Activated CD4-positive, alpha-beta T cell treated with anti-CD3 and anti-CD28 coated beads, Interleukin-2, Interleukin-6, amounts not matched to agents 100 ng/mL and 50 ng/mL, durations not matched to agents 16 hours and 8 hours (primary cell): Measurements from ENCODE around the gene MBLAC1.
"Not testable (repeated sequence)": the region's sequence is repeated elsewhere in the genome, so short reads cannot be mapped to it uniquely, and the experiment has no call there.

Experiments used
- DNase-seq: peaks from one replicate; pipeline ENCODE4 v3.0.0-alpha.2; 2020

Gene MBLAC1

GRCh38 chr7:100126239-100126930, 382 bp upstream of the MBLAC1 start:
- DNase-seq: peak; percentile 26

GRCh38 chr7:100127866-100128636, 1.3 kb downstream of the MBLAC1 start:
- DNase-seq: peak; percentile 33

- DNase-seq: no peak
Observed at GRCh38 chr7:100128637-100128963, 1.8 kb downstream of the MBLAC1 start.

DNA sequence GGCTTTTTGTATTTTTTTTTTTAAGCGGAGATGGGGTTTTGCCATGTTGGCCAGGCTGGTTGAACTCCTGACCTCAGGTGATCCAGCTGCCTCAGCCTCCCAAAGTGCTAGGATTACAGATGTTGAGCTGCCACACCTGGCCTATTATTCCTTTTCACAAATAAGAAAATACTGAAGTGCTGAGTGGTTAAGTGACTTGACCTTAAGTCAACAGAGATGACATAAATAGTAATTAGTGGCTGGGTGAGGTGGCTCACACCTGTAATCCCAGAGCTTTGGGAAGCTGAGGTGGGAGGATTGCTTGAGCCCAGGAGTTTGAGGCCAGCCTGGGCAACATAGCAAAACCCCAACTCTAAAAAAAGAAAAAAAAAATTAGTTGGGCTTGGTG, 3.4 kb downstream of the MBLAC1 start:
- DNase-seq: not testable (repeated sequence)

- peak; percentile 87 for DNase-seq
Observed at GRCh38 chr7:100130608-100131453, 4.1 kb downstream of the MBLAC1 start.

- no peak for DNase-seq
Observed at GRCh38 chr7:100132126-100132525, 5.4 kb downstream of the MBLAC1 start.

GRCh38 chr7:100132697-100133151, 6.0 kb downstream of the MBLAC1 start:
- peak; percentile 78 for DNase-seq

GRCh38 chr7:100137851-100138760, 11.3 kb downstream of the MBLAC1 start:
- no peak for DNase-seq

DNA sequence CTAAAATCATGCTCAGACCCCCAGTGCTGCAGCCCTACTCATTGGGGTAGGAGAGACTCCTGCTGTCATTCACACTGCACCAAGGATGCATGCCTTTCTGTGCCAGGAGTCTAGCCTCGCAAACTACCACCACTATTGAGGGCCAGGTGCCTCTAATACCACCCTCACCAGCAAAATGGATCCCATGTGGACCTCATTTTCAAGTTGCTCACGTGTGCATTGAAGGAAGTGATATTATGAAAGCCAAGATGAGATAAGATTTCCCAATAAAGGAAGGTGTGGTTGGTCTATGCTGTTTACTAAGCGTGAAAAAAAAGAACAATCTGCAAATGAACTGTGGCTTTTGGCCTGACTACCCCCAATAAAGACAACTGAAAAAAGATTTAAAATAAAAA, 14.8 kb downstream of the MBLAC1 start:
- no peak for DNase-seq

DNA sequence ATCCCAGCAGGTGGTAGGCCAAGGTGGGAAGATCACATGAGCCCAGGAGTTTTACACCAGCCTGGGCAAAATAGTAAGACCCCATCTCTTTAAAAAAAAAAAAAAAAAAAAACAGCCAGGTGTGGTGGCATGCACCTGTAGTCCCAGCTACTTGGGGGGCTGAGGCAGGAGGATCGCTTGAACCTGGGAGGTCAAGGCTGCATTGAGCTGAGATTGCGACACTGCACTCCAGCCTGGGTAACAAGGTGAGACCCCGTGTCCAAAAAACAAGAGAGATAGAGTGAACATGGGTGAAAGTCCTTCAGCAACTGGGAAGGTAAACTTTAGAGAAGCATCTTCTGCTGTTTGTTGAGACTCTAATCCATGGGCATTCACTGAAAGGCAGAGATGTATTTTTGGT, 15.7 kb downstream of the MBLAC1 start:
- DNase-seq: no peak

DNA sequence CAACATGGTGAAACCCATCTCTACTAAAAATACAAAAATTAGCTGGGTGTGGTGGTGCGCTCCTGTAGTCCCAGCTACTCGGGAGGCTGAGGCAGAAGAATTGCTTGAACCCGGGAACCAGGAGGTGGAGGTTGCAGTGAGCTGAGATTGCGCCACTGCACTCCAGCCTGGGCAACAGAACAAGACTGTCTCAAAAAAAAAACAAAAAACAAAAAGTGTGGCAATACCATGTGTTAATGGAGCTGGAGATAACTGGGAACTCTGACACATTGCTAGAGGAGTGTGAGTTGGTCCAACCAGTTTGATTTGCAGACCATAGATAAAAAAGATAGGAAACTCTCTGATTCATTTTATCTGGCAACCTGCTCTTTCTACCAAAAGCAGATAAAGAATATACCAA, 19.6 kb downstream of the MBLAC1 start:
- DNase-seq: not testable (repeated sequence)

DNA sequence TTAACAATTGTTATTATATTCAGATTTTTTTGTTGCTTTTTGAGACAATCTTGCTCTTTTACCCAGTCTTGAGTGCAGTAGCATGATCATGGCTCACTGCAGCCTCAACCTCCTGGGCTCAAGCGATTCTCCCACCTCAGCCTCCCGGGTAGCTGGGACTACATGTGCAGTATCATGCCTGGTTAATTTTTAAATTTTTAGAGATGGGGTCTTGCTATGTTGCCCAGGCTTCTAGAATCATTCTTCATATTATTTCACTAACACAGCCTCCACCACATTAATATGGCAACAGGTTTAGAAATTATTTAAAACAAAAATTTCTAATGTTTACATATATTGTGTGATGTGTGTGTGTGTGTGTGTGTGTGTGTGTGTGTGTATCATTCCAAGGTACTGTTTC, 20.5 kb downstream of the MBLAC1 start:
- DNase-seq: no peak

DNA sequence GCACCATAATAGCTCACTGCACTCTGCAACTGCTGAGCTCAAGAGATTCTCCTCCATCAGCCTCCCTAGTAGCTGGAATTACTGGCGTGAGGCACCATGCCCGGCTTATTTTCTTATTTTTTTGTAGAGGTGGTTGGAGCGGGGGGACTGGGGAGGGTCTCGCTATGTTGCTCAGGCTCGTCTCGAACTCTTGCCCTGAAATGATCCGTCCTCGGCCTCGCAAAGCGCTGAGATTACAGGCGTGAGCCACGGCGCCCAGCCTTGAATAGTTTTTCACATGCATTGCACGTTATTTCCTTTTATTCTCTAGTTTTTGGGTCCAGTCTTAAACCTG, 21.4 kb downstream of the MBLAC1 start:
- no peak for DNase-seq

GRCh38 chr7:100148559-100149328, 22.0 kb downstream of the MBLAC1 start, which contains the start of gene LAMTOR4:
LAMTOR4 (plus strand) TSS chr7:100148918; CDS start chr7:100148973, 55 bp downstream.
- peak; percentile 100 for DNase-seq

- DNase-seq: no peak
Observed at GRCh38 chr7:100152404-100152803, 25.6 kb downstream of the MBLAC1 start.

DNA sequence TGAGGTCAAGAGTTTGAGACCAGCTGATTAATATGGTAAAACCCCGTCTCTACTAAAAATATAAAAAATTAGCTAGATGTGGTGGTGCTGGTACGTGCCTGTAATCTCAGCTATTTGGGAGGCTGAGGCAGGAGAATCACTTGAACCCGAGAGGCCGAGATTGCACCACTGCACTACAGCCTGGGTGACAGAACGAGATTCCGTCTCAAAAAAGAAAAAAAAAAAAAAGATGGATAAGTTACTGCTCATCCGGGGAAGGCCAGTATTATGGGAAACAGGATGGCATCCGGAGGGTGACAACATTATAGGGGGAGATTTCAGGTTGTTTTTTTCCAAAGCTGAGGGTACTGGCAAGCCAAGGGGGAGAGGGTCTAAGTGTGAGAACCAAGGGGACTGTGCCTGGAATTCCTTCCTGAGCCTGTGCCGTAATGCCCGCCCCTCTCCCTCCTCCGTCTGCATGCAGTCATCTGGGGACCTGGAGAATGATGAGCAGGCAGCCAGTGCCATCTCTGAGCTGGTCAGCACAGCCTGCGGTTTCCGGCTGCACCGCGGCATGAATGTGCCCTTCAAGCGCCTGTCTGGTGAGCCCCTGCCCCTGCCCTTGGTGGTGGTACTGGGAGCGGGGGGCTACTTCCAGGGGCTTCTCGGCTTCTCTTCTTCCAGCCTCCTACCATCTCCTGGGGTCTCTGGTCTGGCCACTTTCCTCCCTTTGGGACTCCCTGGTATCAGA, 26.3 kb downstream of the MBLAC1 start:
- no peak for DNase-seq

GRCh38 chr7:100153708-100154535, 27.2 kb downstream of the MBLAC1 start:
- DNase-seq: no peak

GRCh38 chr7:100154651-100155491, 28.1 kb downstream of the MBLAC1 start:
- DNase-seq: no peak
